ENCODE results near the gene PTPRG.

GRCh38 chr3:62183969-62184368, 622.6 kb downstream of the PTPRG start:
- TF ChIP-seq POLR2AphosphoS5 (IDR thresholded peaks at IDR 0.05; ENCODE audit: low read depth, low read length) (no peak), REST (IDR thresholded peaks at IDR 0.05; ENCODE audit: insufficient read depth in 1 of 2, low read depth in 2 of 2, low read length in 2 of 2) (no peak), TAF1 (IDR thresholded peaks at IDR 0.05; ENCODE audit: borderline replicate concordance, insufficient read depth, low read length) (no peak), SIN3A (IDR thresholded peaks at IDR 0.05; ENCODE audit: borderline replicate concordance, insufficient read depth, low read length) (no peak), FOXP2 (optimal IDR thresholded peaks at IDR 0.05; ENCODE audit: borderline replicate concordance, extremely low read depth, extremely low read length, insufficient read depth) (no peak)

Measured in PFSK-1 (cell line).